ENCODE results near the gene ZNF8. TPM values are rescaled to one million over a fixed set of nuclear protein-coding genes. Genes with fewer than 3 reads are reported as not detected.

Gene ZNF8
- total RNA-seq, 1 donor from 2014 or later: 6.0 TPM

DNA sequence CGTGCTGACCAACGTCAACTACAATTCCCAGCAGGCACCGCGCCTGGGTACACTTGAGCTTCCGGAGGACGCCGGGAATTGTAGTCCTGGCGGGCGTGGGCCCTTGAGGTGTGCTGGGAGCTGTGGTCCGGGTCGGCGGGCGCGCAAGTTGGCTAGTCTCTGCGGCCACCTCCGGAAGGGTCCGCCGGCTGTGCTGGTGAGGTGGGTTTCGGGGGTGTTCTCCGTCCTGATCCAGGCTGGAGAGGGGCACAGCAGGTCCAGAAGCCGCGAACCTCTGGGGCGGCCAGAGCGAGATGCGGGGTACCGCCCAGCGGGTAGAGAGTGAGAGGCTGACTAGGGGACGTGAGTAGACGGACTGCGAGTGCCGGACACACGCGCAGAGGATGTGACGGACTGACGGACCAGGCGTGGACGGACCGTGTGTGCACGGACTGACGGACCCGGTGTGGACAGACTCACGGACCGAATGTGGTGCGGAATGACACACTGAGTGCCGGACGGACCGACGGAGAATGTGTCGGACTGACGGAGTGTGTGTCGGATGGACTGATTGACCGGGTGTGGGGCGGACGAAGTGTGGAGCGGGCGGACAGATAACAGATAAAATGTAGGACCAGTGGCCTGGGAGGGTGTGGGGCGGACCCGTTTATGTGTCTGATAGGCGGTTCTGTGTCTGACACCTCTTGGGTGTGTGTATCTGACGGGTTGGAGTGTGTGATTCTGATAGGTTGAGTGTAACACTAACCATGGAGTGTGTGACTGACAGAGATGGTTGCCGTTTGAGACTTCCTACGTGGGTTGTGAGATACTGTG is 48.4 kb downstream of the ZNF8 start, which contains the start of gene ZSCAN22:
TSS of gene ZSCAN22 (plus strand) at position 81 of the 813 bp plus-strand sequence. CDS start 7,809 bp downstream, outside the sequence.
- H3K4me3 ChIP-seq: peak within 1 kb of the TSS; percentile 83
- peaks cover 11% of the 10 kb centered on the region for H3K4me1 ChIP-seq
- DNase-seq (peak; percentile 98), ATAC-seq (peak; percentile 97)
- TF ChIP-seq, protein P1, sequence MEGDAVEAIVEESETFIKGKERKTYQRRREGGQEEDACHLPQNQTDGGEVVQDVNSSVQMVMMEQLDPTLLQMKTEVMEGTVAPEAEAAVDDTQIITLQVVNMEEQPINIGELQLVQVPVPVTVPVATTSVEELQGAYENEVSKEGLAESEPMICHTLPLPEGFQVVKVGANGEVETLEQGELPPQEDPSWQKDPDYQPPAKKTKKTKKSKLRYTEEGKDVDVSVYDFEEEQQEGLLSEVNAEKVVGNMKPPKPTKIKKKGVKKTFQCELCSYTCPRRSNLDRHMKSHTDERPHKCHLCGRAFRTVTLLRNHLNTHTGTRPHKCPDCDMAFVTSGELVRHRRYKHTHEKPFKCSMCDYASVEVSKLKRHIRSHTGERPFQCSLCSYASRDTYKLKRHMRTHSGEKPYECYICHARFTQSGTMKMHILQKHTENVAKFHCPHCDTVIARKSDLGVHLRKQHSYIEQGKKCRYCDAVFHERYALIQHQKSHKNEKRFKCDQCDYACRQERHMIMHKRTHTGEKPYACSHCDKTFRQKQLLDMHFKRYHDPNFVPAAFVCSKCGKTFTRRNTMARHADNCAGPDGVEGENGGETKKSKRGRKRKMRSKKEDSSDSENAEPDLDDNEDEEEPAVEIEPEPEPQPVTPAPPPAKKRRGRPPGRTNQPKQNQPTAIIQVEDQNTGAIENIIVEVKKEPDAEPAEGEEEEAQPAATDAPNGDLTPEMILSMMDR (IDR thresholded peaks at IDR 0.05): no peak
- no peaks in the 10 kb centered on the region for H3K27me3 ChIP-seq
- intact Hi-C loops (cut with DNase I): no loop called here
- H3K27ac ChIP-seq: peak within 1 kb of the TSS; percentile 88
- H3K36me3 ChIP-seq: no peaks in the 10 kb centered on the region
- H3K9me3 ChIP-seq: no peaks in the 10 kb centered on the region

DNA sequence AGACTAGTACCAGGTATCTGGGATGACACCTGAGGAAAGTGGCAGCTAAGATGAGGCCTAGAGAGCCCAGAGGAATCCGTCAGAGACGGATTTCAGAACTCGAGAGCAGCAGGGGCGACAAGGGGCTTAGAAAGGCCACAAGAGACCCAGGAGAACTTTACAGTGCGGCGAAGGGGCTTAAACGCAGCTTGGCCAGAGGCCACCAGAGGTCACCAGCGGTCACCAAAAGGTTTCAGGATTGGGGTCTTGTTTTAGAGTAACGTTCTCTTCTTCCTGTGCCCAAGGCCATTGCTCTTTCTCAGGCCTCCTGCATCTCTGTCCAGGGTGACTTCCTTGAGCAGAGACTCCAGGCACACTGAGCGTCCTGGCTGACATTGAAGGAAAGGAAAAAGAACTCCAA is 50.2 kb downstream of the ZNF8 start:
- no peak for ATAC-seq
- intact Hi-C loops (cut with DNase I): no loop called here
- no peaks in the 10 kb centered on the region for H3K27me3 ChIP-seq
- peaks cover 11% of the 10 kb centered on the region for H3K4me1 ChIP-seq
- TF ChIP-seq, protein P1 (IDR thresholded peaks at IDR 0.05): peak; percentile 12
- DNase-seq: no peak
- H3K36me3 ChIP-seq: no peaks in the 10 kb centered on the region
- no peak overlapping the region for H3K27ac ChIP-seq
- H3K4me3 ChIP-seq: no peak overlapping the region
- no peaks in the 10 kb centered on the region for H3K9me3 ChIP-seq

DNA sequence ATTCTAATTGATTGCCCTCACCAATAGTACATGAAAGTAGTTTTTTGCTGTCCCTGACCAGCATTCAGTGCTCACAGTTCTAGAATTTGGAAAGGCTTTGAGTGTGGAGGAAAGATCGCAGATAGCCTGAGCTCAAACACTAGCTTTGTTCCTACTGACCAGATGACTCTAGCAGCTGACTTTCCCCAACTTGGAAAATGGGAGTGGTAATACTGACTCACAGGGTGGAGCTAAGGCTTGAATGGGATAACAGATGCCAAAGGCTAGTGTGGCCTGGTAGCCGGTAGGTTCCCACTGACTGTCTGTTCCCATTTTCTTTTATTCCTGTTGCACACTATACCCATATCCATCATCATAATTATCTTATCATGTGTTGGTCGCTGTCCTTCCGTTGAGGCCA is 51.7 kb downstream of the ZNF8 start:
- intact Hi-C loops (cut with DNase I): no loop called here
- no peaks in the 10 kb centered on the region for H3K27me3 ChIP-seq
- ATAC-seq (no peak), DNase-seq (no peak)
- no peak overlapping the region for H3K27ac ChIP-seq
- H3K4me1 ChIP-seq: peaks cover 11% of the 10 kb centered on the region
- TF ChIP-seq, protein P1 (IDR thresholded peaks at IDR 0.05): no peak
- no peak overlapping the region for H3K4me3 ChIP-seq
- H3K36me3 ChIP-seq: no peaks in the 10 kb centered on the region
- H3K9me3 ChIP-seq: no peaks in the 10 kb centered on the region

DNA sequence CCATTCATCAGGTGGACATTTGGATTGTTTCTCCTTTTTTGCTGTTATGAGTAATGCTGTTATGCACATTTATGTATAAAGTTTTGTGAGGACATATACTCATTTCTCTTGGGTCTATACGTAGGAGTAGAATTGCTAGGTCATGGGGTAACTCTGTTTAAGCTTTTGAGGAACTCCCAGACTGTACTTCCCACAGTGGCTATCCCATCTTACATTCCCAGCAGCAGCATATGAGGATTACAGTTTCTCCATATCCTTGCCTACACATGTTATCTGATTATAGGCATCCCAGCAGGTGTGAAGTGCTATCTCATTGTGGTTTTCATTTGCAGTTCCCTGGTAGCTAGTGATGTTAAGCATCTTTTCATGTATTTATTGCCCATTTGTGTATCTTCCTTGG is 53.9 kb downstream of the ZNF8 start:
- no peaks in the 10 kb centered on the region for H3K27me3 ChIP-seq
- peak; percentile 42 for ATAC-seq
- H3K4me3 ChIP-seq: no peak overlapping the region
- intact Hi-C loops (cut with DNase I): no loop called here
- peaks cover 7% of the 10 kb centered on the region for H3K36me3 ChIP-seq
- TF ChIP-seq, protein P1 (IDR thresholded peaks at IDR 0.05): no peak
- no peak for DNase-seq
- H3K27ac ChIP-seq: no peak overlapping the region
- peaks cover 5% of the 10 kb centered on the region for H3K4me1 ChIP-seq
- H3K9me3 ChIP-seq: no peaks in the 10 kb centered on the region

DNA sequence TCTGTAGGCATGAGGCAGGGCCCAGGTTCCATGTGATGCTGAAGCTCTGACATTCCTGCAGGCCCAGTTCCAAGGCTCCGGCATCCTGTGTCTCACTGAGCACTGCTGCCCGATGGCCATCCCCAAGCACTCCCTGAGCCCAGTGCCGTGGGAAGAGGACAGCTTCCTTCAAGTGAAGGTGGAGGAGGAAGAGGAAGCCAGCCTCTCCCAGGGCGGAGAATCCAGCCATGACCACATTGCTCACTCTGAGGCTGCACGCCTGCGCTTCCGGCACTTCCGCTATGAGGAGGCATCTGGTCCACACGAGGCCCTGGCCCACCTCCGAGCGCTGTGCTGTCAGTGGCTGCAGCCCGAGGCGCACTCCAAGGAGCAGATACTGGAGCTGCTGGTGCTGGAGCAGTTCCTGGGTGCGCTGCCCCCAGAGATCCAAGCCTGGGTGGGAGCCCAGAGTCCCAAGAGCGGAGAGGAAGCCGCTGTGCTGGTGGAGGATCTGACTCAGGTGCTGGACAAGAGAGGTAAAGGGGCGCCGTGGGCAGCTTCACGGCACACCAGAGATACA is 56.0 kb downstream of the ZNF8 start:
- Histone ChIP-seq H3K27ac (no peak overlapping the region), H3K4me1 (no peaks in the 10 kb centered on the region), H3K27me3 (no peaks in the 10 kb centered on the region), H3K4me3 (no peak overlapping the region), H3K36me3 (peaks cover 11% of the 10 kb centered on the region), H3K9me3 (no peaks in the 10 kb centered on the region)
- TF ChIP-seq, protein P1 (IDR thresholded peaks at IDR 0.05): no peak
- intact Hi-C loops (cut with DNase I): no loop called here
- ATAC-seq (peak; percentile 32), DNase-seq (no peak)
